Endothelial cell of umbilical vein (primary cell): ENCODE results near the gene BLTP2. TPM values are rescaled to one million over a fixed set of nuclear protein-coding genes. Genes with fewer than 3 reads are reported as not detected.
"Not testable (repeated sequence)": the region's sequence is repeated elsewhere in the genome, so short reads cannot be mapped to it uniquely, and the experiment has no call there.

ENCODE experiments used
- BruUV-seq: library from RNA; stranded (reverse); fragments of 400-500 nt; replicated peaks from 2 replicates; lab custom pipeline; 2021; lab: Mats Ljungman, UMichigan
- CTCF ChIA-PET: fragments of 300-600, 350-600 bp; sonication (Branson Sonifier 250); formaldehyde crosslinking; loops from one replicate; lab custom pipeline; 2021; ENCODE audit warnings: antibody characterized with exemption, inconsistent platforms; lab: Charles Lee
- POLR2A ChIA-PET: fragments of 300-600, 350-600 bp; sonication (Branson Sonifier 250); formaldehyde crosslinking; loops from one replicate; lab custom pipeline; 2021; ENCODE audit warnings: antibody characterized with exemption, inconsistent platforms; lab: Charles Lee
- DNase-seq: peaks from one replicate; pipeline ENCODE4 v3.0.0-alpha.2; 2011; ENCODE audit warnings: low read depth, low spot score
- FAIRE-seq: peaks from 2 replicates; lab custom pipeline; 2011; peaks lifted over from hg19 to GRCh38; lab: Jason Lieb, UNC
- H2AFZ ChIP-seq: 2 replicates; pipeline ENCODE4 v1.6.0; 2012; ENCODE audit warnings: low read depth, low read length, control low read depth, inconsistent platforms
- H3K27ac ChIP-seq: 2 replicates; pipeline ENCODE4 v1.5.1; 2011; ENCODE audit warnings: low read depth, mild to moderate bottlenecking, control low read depth, low read length, moderate library complexity; ENCODE audit not compliant: insufficient read depth
- H3K27me3 ChIP-seq, 2 experiments: 2 replicates each; pipeline versions ENCODE4 v1.6.0 to v1.6.1; 2011; ENCODE audit warnings: low read length in 2 of 2, mixed read lengths in 1 of 2; ENCODE audit not compliant: control insufficient read depth in 2 of 2, insufficient read depth in 2 of 2
- H3K36me3 ChIP-seq, 2 experiments: 2 replicates in 1 of 2; 3 replicates in 1 of 2; pipeline ENCODE4 v1.5.1; 2011; ENCODE audit warnings: low read length in 2 of 2, mild to moderate bottlenecking in 1 of 2, moderate library complexity in 1 of 2; ENCODE audit not compliant: control insufficient read depth in 2 of 2, insufficient read depth in 2 of 2; ENCODE audit errors: extremely low read depth in 1 of 2
- H3K4me1 ChIP-seq: 3 replicates; pipeline ENCODE4 v1.5.1; 2011; ENCODE audit warnings: mild to moderate bottlenecking, low read length; ENCODE audit not compliant: control insufficient read depth, insufficient read depth; ENCODE audit errors: extremely low read depth
- H3K4me2 ChIP-seq: 2 replicates; pipeline ENCODE4 v1.6.1; 2011; ENCODE audit warnings: low read length, control low read depth, mixed read lengths; ENCODE audit not compliant: insufficient read depth
- H3K4me3 ChIP-seq, 3 experiments: fragments of 200-600 bp in 1 of 3; sonication (generic), shearing (Covaris generic) in 1 of 3; replicated peaks in 1 of 3; 2 replicates each; pipeline ENCODE4 v1.5.1; 2011 to 2016; ENCODE audit warnings: control low read depth in 3 of 3, low read length in 3 of 3, mild to moderate bottlenecking in 2 of 3, inconsistent platforms in 1 of 3, low read depth in 1 of 3, moderate library complexity in 1 of 3; ENCODE audit not compliant: insufficient read depth in 1 of 3
- H3K79me2 ChIP-seq: 2 replicates; pipeline ENCODE4 v1.6.0; 2012; ENCODE audit warnings: low read length, inconsistent platforms; ENCODE audit not compliant: control insufficient read depth, insufficient read depth
- H3K9ac ChIP-seq: replicated peaks from 2 replicates; pipeline ENCODE3; 2011; ENCODE audit warnings: low read length, control low read depth; ENCODE audit not compliant: insufficient read depth; ENCODE audit errors: extremely low read depth
- H3K9me1 ChIP-seq: replicated peaks from 3 replicates; pipeline ENCODE4 v1.6.0; 2011; ENCODE audit warnings: mild to moderate bottlenecking, low read length; ENCODE audit not compliant: control insufficient read depth, insufficient read depth; ENCODE audit errors: extremely low read depth
- H3K9me3 ChIP-seq: replicated peaks from 2 replicates; pipeline ENCODE4 v1.5.1; 2012; ENCODE audit warnings: low read length, inconsistent platforms; ENCODE audit not compliant: control insufficient read depth, insufficient read depth
- H4K20me1 ChIP-seq: replicated peaks from 2 replicates; pipeline ENCODE3; 2011; ENCODE audit warnings: mild to moderate bottlenecking, low read length; ENCODE audit not compliant: control insufficient read depth, insufficient read depth; ENCODE audit errors: extremely low read depth
- GATA2 ChIP-seq: IDR thresholded peaks from 2 replicates; pipeline ENCODE4 v1.7.0; 2011; ENCODE audit warnings: low read depth, mild to moderate bottlenecking, moderate library complexity, mixed read lengths, low read length; ENCODE audit not compliant: insufficient read length, insufficient read depth
- POLR2A ChIP-seq: IDR thresholded peaks from 2 replicates; pipeline ENCODE4 v1.6.1; 2012; ENCODE audit warnings: low read depth, mild to moderate bottlenecking, control low read depth, low read length
- POLR2AphosphoS5 ChIP-seq: IDR thresholded peaks from 2 replicates; pipeline ENCODE4 v1.6.1; 2012; ENCODE audit warnings: low read depth, mild to moderate bottlenecking, control low read depth, low read length, moderate library complexity; ENCODE audit not compliant: insufficient read depth
- dilution Hi-C: fragments of 300-500 bp; cut with MboI; formaldehyde crosslinking; loops from one replicate; pipeline ENCODE4 v1.15.0; 2019; ENCODE audit warnings: low sequenced_read_pairs; ENCODE audit not compliant: extremely low pct_ligation_motif_present
- intact Hi-C: fragments of 100-400 bp; cut with micrococcal nuclease; formaldehyde crosslinking; loops from one replicate; pipeline ENCODE4 v1.10.0; 2022
- polyA plus RNA-seq, 4 experiments: library from polyadenylated mRNA; depleted of rRNA in 3 of 4; stranded (reverse) in 3 of 4; unstranded in 1 of 4; fragments of >200 nt; gene quantifications; 2 replicates each; pipeline versions ENCODE4 v1.2.1 to v1.2.3, GENCODE V29; 2011 to 2012; ENCODE audit warnings: missing spikeins in 1 of 4
- total RNA-seq: library from RNA; stranded (reverse); gene quantifications from 2 replicates; pipeline ENCODE4 v1.2.3, GENCODE V29; 2021

The BLTP2 gene
- total and polyA plus RNA-seq, 2 donors (not counting 3 experiments of a cell fraction or from before 2014, with no cell fraction given), result 91.4 to 164 TPM

DNA sequence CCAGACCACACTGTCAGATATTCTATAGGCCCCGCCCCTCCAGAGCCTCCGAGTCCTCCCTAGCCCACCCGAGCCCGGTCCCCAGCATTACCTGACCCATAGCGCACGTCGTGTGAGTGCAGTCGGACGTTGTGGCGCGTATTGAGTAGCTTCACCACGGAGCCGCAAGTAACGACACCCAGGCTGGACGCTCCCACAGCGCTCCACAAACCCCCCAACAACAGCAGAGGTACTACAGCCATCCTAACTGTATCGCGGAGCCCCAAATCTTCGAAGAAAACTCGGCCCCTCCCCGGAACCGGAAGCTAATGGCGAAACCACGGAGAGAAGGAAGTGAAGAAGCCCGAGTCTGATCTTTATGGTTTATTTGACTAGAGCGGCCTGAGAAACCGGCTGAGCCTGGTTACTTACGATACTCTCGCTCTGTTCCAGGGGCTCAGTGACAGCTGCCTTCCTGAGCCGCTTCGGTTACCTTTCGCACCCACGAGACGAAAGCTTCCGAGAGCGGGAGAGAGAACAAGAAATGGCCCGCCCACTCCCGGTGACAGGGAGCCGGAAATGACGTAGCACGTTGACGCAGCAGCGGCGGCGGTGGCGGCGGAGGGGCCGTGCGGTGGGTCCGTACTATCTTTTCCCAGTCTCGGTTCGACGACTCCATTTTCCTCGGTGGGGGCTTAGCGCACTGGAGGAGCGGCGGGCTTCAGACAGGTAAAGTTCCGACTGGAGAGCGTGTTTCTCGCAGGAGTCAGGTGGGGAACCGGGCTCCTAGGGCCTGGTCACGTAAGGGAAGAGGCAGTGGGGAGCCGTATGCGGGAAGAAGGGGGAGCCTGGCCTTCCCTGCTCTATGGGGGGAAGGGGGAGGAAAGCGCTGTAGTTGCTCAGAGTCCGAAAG is 16.9 kb upstream of the BLTP2 start, which contains the start of the genes SDF2 and SUPT6H:
SDF2 (minus strand) TSS at position 272 of the 892 bp plus-strand sequence; CDS start at position 242, 30 bp downstream.
SUPT6H (plus strand) TSS at position 571 of the 892 bp plus-strand sequence. CDS start 11,197 bp downstream, outside the sequence.
- BruUV-seq, result TSS peak; percentile 57

GRCh38 chr17:28659497-28659881 is 14.5 kb upstream of the BLTP2 start:
- POLR2A ChIA-PET, BruUV-seq, H3K4me2 ChIP-seq, H3K27ac ChIP-seq, H3K9ac ChIP-seq, H3K9me1 ChIP-seq, FAIRE-seq, H2AFZ ChIP-seq, H3K36me3 ChIP-seq, DNase-seq, H3K27me3 ChIP-seq, H3K4me3 ChIP-seq, intact Hi-C loops, H3K4me1 ChIP-seq, dilution Hi-C loops, H4K20me1 ChIP-seq, H3K9me3 ChIP-seq: not testable (repeated sequence)
- H3K79me2 ChIP-seq, result peaks cover 66% of the 10 kb centered on the region
- CTCF ChIA-PET, result interaction anchor here (4.1 kb wide), 1 partner anchor 12 kb away, joined by 49 read pairs; no protein-coding TSS in a partner anchor

More for the DNA sequence above, 16.9 kb upstream of the BLTP2 start, which contains the start of the genes SDF2 and SUPT6H:
- intact Hi-C loops, result loop anchor here (2.0 to 5.0 kb wide), 2 partner anchors 15 to 50 kb away; partner anchors contain the start of gene PROCA1
- POLR2A ChIA-PET, result interaction anchor here (0.6 to 0.7 kb wide), 2 partner anchors 14 to 18 kb away, joined by 3 read pairs; no protein-coding TSS in a partner anchor
- Histone ChIP-seq H3K4me2 (peak within 1 kb of the TSS; percentile 93), H4K20me1 (no peaks in the 10 kb centered on the region), H2AFZ (peak within 1 kb of the TSS; percentile 85), H3K9me3 (no peaks in the 10 kb centered on the region), H3K36me3 (peaks cover 0 to 2% of the 10 kb centered on the region in 2 experiments), H3K9ac (peak within 1 kb of the TSS; percentile 97), H3K27ac (peak within 1 kb of the TSS; percentile 79), H3K27me3 (no peaks in the 10 kb centered on the region), H3K4me3 (peak within 1 kb of the TSS; percentile 75 to 95 (median 82)), H3K79me2 (peaks cover 75% of the 10 kb centered on the region), H3K4me1 (peaks cover 8% of the 10 kb centered on the region), H3K9me1 (no peaks in the 10 kb centered on the region)
- no peak for TF ChIP-seq GATA2
- TF ChIP-seq POLR2AphosphoS5, result peak; percentile 73
- TF ChIP-seq POLR2A, result peak; percentile 5
- peak; percentile 94 for FAIRE-seq
- CTCF ChIA-PET, result interaction anchor here (0.7 to 4.1 kb wide), 7 partner anchors 8 to 49 kb away, joined by 3 to 49 read pairs (median 5); partner anchors contain the start of gene BLTP2
- dilution Hi-C loops, result no loop called here
- DNase-seq, result peak; percentile 92

- H3K9ac ChIP-seq, H2AFZ ChIP-seq, H3K4me1 ChIP-seq, H3K9me1 ChIP-seq, H3K27ac ChIP-seq, H3K27me3 ChIP-seq, CTCF ChIA-PET, FAIRE-seq, DNase-seq, H4K20me1 ChIP-seq, BruUV-seq, POLR2A ChIA-PET, H3K36me3 ChIP-seq, H3K9me3 ChIP-seq, intact Hi-C loops, H3K4me3 ChIP-seq, H3K4me2 ChIP-seq, dilution Hi-C loops: not testable (repeated sequence)
- peaks cover 60% of the 10 kb centered on the region for H3K79me2 ChIP-seq
Observed at GRCh38 chr17:28658766-28659496, 14.0 kb upstream of the BLTP2 start.
